Activated effector memory CD4-positive, alpha-beta T cell treated with Interleukin-2 at 50 U/mL for 16 hours (primary cell): ENCODE results near the gene UBE2B.
A peak's percentile ranks its signal among the peaks of the same experiment; 100 is the strongest.
"Not testable (repeated sequence)": the region's sequence is repeated elsewhere in the genome, so short reads cannot be mapped to it uniquely, and the experiment has no call there.

Experiments
- DNase-seq: peaks from one replicate; pipeline ENCODE4 v3.0.0-alpha.2; 2020

The UBE2B gene

DNA sequence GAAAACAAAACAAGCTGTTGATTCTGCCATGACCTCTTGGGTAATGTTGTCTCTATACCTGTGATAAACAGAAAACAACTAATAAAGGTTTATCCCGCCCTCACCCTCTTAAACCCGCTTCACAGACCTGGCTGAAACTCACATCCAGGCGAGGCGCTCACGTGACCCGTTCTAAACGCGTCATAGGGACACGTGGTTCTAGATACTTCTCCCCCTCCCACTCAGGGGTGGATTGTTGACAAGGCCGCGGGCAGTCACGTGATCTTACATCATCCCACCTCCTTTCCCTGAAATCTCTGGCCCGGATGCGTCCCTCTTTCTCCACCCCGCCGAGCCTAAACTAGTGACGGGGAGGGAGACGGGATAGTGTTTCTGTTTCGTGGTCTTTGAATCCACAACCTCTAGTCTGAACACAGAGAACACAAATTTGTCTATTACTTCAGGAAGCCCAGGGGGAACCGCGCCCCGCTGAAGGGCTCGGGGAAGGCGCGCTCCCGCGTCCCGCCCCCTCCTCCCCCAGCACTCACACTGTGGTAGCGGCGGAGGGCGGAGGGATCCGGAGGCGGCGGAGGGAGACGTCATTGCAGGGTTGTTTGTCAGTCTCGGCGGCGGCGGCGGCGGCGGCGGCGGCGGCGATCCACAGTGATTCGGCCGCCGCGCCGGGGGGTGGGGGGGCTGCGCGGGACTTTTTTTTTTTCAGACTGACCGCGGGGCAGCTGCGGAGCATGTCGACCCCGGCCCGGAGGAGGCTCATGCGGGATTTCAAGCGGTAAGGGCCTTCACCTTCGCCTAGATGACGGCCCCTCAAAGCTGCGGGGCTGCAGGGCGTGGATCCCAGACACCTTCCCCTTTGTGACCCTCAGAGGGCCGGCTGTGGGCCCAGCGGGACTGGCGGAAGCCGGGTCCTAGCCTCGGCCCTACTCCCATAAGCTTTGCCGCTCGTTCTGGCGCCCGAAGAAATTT, at the start of gene UBE2B:
Gene UBE2B, plus strand, starts transcription at position 699 of the 963 bp plus-strand sequence. Its CDS starts 27 bp downstream, at position 726.
- peak; percentile 93 for DNase-seq

- no peak for DNase-seq
Observed at GRCh38 chr5:134327327-134327726, 44.0 kb upstream of the UBE2B start.

DNA sequence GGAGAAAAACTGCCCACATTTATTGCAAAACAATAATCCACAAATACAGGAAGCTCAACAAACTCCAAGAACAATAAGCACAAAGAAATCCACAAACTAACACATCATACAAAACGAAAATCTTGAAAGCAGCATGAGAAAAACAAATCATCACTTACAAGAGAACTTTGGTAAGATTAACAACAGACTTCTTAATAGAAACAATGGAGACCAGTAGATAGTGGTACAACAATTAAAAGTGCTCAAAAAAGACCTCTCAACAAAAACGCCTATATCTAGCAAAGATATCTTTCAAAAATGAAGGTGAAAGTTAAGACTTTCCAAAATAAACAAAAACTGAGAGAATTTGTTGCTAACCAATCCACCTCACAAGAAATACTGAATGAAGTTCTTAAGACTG, 42.8 kb upstream of the UBE2B start:
- DNase-seq: no peak

DNA sequence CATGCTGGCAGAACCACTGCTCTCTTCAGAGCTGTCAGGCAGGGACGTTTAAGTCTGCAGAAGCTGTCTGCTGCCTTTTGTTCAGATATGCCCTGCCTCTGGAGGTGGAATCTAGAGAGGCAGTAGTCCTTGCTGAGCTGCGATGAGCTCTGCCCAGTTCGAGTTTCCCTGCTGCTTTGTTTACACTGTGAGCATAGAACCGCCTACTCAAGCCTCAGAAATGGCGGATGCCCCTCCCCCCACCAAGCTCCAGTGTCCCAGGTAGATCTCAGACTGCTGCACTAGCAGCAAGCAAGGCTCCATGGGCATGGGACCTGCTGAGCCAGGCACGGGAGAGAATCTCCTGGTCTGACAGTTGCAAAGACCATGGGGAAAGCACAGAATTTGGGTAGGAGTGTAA, 34.5 kb upstream of the UBE2B start:
- not testable (repeated sequence) for DNase-seq

DNA sequence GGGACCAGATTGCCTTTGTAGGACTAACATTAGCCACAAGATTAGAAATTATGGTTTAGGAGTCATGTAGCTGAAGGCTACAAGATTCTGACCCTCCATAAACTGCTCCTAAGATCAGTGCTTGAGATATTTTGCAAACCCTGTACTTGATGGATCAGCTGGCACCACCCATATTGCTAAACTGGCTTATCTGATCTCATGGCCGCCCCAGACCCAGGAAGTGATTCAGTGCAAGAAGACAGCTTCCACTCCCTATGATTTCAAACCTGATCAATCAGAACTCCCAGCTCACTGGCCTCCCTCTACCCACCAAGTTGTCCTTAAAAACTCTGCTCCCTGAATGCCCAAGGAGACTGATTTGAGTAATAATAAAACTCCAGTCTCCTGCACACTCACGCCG, 27.9 kb upstream of the UBE2B start:
- not testable (repeated sequence) for DNase-seq

DNA sequence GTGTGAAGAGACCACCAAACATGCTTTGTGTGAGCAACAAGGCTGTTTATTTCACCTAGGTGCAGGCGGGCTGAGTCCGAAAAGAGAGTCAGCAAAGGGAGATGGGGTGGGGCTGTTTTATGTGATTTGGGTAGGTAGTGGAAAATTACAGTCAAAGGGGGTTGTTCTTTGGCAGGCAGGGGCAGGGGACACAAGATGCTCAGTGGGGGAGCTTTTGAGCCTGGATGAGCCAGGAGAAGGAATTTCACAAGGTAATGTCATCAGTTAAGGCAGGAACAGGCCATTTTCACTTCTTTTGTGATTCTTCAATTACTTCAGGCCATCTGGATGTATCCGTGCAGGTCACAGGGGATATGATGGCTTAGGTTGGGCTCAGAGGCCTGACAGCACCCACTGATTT, 25.9 kb upstream of the UBE2B start:
- not testable (repeated sequence) for DNase-seq

- DNase-seq: no peak
Observed at GRCh38 chr5:134345996-134346395, 25.4 kb upstream of the UBE2B start.

- no peak for DNase-seq
Observed at GRCh38 chr5:134349463-134349862, 21.9 kb upstream of the UBE2B start.

DNA sequence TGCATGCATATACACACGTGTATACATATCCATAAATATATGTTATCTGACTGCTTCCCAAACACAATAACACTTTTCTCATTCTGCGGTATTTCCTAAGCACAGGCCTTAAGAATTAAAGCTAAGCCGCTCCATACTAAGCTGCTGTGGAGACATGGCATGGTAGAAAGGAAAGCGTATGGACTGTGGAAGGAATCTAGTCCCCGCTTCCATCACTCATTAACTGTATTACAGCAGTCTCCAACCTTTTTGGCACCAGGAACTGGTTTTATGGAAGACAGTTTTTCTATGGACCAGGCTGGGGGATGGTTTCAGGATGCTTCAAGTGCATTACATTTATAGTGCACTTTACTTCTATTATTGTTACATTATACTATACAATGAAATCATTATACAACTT, 15.7 kb upstream of the UBE2B start:
- DNase-seq: no peak

GRCh38 chr5:134365604-134366003, 5.8 kb upstream of the UBE2B start:
- no peak for DNase-seq

DNA sequence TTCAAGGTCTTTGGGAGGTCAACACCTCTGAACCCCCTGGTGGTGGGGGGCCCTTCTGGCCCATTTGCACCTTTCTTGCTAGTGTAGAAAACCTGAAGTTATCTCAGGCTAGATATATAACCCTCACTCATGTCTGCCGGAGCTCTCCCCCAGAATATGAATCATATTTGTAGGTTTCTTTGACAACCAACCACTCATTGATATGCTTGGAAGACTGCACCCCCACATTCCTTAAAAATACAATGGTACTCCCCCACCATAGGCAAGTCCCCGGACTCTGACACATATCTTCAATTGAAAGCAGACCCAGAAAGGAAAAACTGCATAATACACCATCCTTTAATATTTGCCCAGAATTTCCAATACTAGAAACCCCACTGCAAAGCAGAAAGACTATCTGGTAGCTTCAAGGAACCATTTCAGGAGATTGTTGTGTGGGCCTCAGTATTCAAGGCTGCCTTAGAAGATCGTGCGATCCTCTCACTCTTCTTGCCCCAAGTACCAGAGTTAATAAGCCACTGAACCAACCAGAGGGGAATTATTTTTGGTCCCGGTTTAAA, 978 bp upstream of the UBE2B start:
- DNase-seq: no peak

DNA sequence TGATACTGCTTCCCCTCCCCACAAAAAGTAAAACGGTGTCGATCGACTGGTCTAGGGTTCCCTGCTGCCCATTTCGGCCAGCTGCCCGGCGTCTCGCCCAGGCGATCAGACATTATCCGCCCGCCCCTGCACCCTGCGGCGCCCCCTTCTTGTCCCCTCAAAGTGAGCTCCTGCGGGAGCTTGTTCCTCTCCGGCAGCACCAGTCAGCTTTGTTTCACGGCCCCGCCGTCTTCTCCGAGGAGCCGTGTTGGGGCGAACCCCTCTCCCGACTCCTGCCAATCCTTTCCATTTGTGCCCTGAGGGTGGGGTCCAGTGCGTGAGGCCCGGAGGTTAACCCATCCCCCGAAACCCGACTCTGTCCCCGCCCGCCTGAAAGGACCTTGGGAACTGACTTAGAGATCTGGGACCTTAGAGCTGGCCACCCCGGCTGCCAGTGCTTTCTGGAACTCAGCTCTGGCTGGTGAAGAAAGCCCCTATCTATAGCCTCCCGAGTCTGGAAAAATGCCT, 518 bp downstream of the UBE2B start:
- DNase-seq: peak; percentile 29

DNA sequence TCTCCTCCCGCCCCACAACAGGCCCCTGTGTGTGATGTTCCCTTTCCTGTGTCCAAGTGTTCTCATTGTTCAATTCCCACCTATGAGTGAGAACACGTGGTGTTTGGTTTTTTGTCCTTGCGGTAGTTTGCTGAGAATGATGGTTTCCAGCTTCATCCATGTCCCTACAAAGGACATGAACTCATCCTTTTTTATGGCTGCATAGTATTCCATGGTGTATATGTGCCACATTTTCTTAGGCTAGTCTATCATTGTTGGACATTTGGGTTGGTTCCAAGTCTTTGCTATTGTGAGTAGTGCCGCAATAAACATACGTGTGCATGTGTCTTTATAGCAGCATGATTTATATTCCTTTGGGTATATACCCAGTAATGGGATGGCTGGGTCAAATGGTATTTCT, 2.3 kb downstream of the UBE2B start:
- not testable (repeated sequence) for DNase-seq

GRCh38 chr5:134374232-134374631, 2.9 kb downstream of the UBE2B start:
- DNase-seq: no peak

- no peak for DNase-seq
Observed at GRCh38 chr5:134380346-134380745, 9.0 kb downstream of the UBE2B start.

- DNase-seq: not testable (repeated sequence)
Observed at GRCh38 chr5:134382204-134382603, 10.8 kb downstream of the UBE2B start.

DNA sequence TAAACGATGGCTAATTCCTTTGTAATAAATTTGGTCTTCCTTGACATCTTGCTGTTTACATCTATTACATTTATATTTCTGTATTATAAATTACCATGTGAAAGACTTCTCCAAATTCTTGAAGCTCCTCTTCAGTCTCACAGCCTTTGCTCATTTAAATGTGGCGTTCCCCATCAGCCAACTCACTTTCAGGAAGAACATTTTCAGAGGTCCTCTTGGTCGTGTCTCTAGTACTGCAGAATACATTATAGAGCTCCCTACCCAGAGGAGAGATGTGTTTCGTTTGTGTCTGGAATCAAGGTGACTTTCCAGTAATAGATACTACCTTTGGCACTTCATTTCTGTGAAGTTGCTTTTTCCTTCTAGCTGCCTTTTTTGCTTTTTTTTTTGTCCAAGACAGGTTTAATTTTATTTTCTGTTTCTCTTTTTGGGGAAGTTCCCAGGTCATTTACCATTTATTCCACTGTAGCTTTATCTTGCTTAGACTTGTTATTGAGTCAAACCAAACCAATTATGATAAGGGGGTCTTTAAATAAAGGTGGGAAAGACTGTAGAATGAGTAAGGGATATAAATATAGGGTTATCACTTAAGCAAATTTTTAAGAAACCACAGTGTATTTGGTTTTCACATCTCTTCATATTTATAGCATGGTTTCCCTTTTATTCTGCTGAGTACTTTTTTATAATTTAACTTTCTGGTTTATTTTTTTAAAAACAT, 12.8 kb downstream of the UBE2B start:
- no peak for DNase-seq

GRCh38 chr5:134387443-134387842, 16.1 kb downstream of the UBE2B start:
- DNase-seq: no peak

DNA sequence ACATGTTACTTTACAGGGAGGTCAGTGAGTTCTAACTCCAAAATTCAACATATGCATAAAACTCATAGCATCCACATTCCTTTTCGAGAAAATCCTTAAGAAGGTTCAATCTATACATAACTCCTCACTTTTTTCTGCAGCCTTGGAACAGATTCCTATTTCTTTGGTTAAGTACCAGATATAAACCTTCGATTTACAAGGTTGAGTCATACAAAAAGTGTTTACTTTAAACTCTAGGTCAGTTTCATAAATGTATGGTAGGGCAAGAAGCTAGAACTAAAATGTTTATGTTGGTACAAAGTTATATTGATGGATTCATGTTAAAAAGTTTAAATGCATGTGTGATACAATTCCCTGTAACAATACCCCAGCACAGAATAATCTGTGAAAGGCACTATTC, 20.9 kb downstream of the UBE2B start:
- DNase-seq: no peak

- no peak for DNase-seq
Observed at GRCh38 chr5:134394932-134395331, 23.6 kb downstream of the UBE2B start.

DNA sequence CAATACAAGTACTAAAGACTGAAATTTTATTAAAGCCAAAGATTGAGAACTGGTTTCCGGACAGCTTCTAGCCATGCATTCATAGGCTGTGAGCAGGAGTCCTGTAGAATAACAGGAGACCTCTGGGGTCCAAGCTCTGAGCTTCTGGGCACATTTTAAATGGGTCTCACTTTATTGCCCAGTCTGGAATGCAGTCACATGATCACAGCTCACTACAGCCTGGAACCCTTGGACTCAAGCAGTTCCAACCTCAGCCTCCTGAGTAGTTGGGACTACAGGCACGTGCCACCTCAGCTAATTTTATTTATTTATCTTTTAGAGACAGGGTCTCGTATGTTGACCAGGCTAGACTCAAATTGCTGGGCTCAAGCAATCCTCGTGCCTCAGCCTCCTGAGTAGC, 24.9 kb downstream of the UBE2B start:
- no peak for DNase-seq

GRCh38 chr5:134397196-134397595, 25.8 kb downstream of the UBE2B start:
- no peak for DNase-seq

DNA sequence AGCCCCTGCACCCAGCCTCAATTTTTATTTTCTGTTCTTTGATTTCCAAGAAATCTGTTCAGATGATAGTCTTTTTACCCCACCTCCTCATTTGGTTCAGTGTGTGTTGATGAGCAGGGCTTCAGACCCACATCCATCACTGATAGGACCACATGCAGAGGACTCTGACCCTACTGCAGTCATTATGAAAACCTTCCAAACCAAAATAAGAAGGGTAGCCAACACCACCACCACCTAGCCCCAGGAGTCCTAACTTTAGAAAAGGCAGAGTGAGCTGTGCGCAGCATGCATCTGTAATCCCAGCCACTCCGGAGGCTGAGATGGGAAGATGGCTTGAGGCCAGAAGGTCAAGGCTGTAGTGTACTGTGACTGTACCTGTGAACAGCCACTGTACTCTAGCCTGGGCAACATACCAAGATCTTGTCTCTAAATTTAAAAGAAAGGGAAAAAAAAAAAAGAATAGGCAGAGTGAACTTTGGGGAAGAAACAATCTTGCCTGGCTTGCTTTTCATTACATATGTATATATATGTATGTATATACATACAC, 27.3 kb downstream of the UBE2B start:
- DNase-seq: no peak
